ENCODE measurements around the gene SPINK14. TPM values are rescaled to one million over a fixed set of nuclear protein-coding genes. Genes with fewer than 3 reads are reported as not detected.

The SPINK14 gene
- total RNA-seq, 2 experiments from 2014 or later, result not detected

DNA sequence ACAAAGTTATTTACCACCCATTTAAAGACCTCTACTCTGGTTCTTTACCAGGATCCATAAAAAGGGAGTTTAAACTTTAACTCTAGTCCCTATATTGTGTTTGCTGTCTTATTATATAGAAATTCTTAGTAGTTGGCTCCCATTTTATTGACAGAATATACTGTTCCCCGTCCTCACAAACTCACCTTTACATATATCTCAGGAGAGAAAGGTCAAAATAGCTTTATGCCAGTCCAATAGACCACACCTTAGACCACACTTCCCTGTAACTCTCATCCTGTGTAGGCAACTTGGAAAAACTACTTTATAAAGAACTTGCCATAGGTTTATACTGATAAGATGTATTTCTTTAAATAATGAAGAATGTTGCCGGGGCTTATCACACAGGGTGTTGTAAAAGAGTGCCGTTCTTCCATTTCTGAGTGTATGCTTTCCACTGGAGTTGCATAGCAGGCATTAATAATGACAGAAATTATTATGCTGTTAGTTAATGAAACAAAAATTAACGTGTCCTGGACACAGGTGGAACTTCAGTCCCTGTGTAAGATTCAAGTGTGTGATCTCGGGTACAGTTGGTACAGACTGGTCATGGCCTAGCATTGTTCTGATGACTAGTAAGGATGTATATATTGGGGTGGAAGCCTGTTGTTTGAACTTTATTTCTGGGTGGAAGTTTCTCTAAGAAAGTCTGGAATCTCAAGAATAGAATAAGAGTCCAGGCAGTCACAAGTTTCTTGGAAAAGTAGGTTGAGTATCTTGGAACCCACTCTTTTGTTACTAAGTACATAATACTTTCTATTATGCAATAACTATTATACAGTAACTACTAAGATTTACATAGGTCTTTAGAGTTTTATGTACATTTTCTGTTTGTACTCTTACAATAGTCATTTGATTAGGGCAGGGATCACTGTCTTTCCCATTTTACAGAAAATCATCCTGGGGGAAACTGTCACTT, 33.0 kb upstream of the SPINK14 start:
- CTCF ChIA-PET (ENCODE audit: unreplicated experiment), result no interaction called here

DNA sequence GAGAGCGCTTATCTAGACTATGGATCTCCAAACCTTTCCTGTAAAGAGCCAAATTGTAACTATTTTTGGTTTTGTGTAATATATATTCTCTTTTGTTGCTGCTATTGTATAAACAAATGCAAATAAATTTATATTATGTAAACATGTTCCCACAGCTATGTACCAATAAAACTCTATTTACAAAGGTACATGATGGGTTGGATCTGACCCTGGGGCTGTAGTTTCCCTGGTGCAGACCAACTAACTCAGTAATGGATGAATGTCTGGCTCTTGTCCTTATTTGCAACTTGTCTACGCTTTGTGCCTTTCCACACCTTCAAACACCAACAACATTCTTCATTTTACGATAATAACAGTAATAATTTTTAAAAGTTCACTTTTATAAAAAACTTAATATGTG, 27.5 kb upstream of the SPINK14 start:
- Histone ChIP-seq H2AFZ (ENCODE audit: low read length) (no peak overlapping the region), H3K4me2 (ENCODE audit: low read length) (no peak overlapping the region), H3K4me1 (ENCODE audit: insufficient read depth, low read length, poor library complexity, severe bottlenecking) (no peaks in the 10 kb centered on the region), H4K20me1 (ENCODE audit: insufficient read depth, low read length) (no peaks in the 10 kb centered on the region), H3K9me2 (ENCODE audit: insufficient read depth, low read length) (no peaks in the 10 kb centered on the region), H3K27ac (ENCODE audit: low read depth, low read length, poor library complexity, severe bottlenecking) (no peak overlapping the region), H3K4me3 (ENCODE audit: low read depth, low read length, poor library complexity, severe bottlenecking) (no peak overlapping the region), H3K36me3 (ENCODE audit: insufficient read depth, low read length) (no peaks in the 10 kb centered on the region), H3K79me2 (ENCODE audit: insufficient read depth, low read depth, low read length) (no peaks in the 10 kb centered on the region), H3K9me3 (ENCODE audit: low read length) (no peaks in the 10 kb centered on the region)
- CTCF ChIA-PET (ENCODE audit: unreplicated experiment), result no interaction called here
- no peak for DNase-seq (ENCODE audit: low spot score)
- BruUV-seq (replicated peaks), result no TSS peak
- intact Hi-C loops (cut with micrococcal nuclease; ENCODE audit: unreplicated experiment), result no loop called here
- POLR2A ChIA-PET, result interaction anchor here (0.7 kb wide), 1 partner anchor 448 kb away, joined by 3 read pairs; no protein-coding TSS in a partner anchor
- no peak for TF ChIP-seq EZH2phosphoT487 (IDR thresholded peaks at IDR 0.05; ENCODE audit: borderline replicate concordance, low read depth, low read length)
- TF ChIP-seq, protein P1, sequence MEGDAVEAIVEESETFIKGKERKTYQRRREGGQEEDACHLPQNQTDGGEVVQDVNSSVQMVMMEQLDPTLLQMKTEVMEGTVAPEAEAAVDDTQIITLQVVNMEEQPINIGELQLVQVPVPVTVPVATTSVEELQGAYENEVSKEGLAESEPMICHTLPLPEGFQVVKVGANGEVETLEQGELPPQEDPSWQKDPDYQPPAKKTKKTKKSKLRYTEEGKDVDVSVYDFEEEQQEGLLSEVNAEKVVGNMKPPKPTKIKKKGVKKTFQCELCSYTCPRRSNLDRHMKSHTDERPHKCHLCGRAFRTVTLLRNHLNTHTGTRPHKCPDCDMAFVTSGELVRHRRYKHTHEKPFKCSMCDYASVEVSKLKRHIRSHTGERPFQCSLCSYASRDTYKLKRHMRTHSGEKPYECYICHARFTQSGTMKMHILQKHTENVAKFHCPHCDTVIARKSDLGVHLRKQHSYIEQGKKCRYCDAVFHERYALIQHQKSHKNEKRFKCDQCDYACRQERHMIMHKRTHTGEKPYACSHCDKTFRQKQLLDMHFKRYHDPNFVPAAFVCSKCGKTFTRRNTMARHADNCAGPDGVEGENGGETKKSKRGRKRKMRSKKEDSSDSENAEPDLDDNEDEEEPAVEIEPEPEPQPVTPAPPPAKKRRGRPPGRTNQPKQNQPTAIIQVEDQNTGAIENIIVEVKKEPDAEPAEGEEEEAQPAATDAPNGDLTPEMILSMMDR (conservative IDR thresholded peaks at IDR 0.05; ENCODE audit: low read length), result no peak

More for the DNA sequence above, 33.0 kb upstream of the SPINK14 start:
- Histone ChIP-seq H3K27ac (ENCODE audit: low read depth, low read length, poor library complexity, severe bottlenecking) (no peak overlapping the region), H3K9me3 (ENCODE audit: low read length) (no peaks in the 10 kb centered on the region), H3K79me2 (ENCODE audit: insufficient read depth, low read depth, low read length) (no peaks in the 10 kb centered on the region), H3K36me3 (ENCODE audit: insufficient read depth, low read length) (no peaks in the 10 kb centered on the region), H3K4me1 (ENCODE audit: insufficient read depth, low read length, poor library complexity, severe bottlenecking) (no peaks in the 10 kb centered on the region), H3K4me3 (ENCODE audit: low read depth, low read length, poor library complexity, severe bottlenecking) (no peak overlapping the region), H3K4me2 (ENCODE audit: low read length) (no peak overlapping the region), H3K9me2 (ENCODE audit: insufficient read depth, low read length) (no peaks in the 10 kb centered on the region), H2AFZ (ENCODE audit: low read length) (no peak overlapping the region), H4K20me1 (ENCODE audit: insufficient read depth, low read length) (no peaks in the 10 kb centered on the region)
- no peak for DNase-seq (ENCODE audit: low spot score)
- TF ChIP-seq, protein P1 (conservative IDR thresholded peaks at IDR 0.05; ENCODE audit: low read length), result no peak
- no peak for TF ChIP-seq EZH2phosphoT487 (IDR thresholded peaks at IDR 0.05; ENCODE audit: borderline replicate concordance, low read depth, low read length)
- no TSS peak for BruUV-seq (replicated peaks)
- intact Hi-C loops (cut with micrococcal nuclease; ENCODE audit: unreplicated experiment), result no loop called here
- POLR2A ChIA-PET, result interaction anchor here (0.5 kb wide), 1 partner anchor 85 kb away, joined by 3 read pairs; no protein-coding TSS in a partner anchor

DNA sequence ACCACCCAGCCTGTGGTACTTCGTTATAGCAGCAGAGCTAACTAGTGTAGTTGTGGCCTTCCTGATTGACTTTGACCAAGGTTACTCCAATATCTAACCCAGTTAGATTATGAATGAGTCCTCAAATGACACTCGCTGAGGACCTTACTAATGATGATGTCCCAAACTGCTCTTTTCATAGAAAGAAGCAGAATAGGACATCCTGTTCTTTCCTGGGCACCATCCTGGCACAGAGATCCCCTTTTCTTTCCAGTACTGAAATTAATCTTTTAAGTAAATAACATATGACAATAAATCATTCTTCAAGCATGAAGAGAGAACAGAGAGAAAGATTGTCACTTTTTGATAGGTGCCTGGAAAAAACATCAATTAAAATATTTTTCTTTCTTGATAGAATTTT, 26.7 kb upstream of the SPINK14 start:
- ChIA-PET CTCF (ENCODE audit: unreplicated experiment) (no interaction called here), POLR2A (no interaction called here)
- no peak for DNase-seq (ENCODE audit: low spot score)
- intact Hi-C loops (cut with micrococcal nuclease; ENCODE audit: unreplicated experiment), result no loop called here
- Histone ChIP-seq H3K9me2 (ENCODE audit: insufficient read depth, low read length) (no peaks in the 10 kb centered on the region), H3K4me2 (ENCODE audit: low read length) (no peak overlapping the region), H3K4me1 (ENCODE audit: insufficient read depth, low read length, poor library complexity, severe bottlenecking) (no peaks in the 10 kb centered on the region), H3K79me2 (ENCODE audit: insufficient read depth, low read depth, low read length) (no peaks in the 10 kb centered on the region), H3K4me3 (ENCODE audit: low read depth, low read length, poor library complexity, severe bottlenecking) (no peak overlapping the region), H3K36me3 (ENCODE audit: insufficient read depth, low read length) (no peaks in the 10 kb centered on the region), H4K20me1 (ENCODE audit: insufficient read depth, low read length) (no peaks in the 10 kb centered on the region), H3K9me3 (ENCODE audit: low read length) (no peaks in the 10 kb centered on the region), H3K27ac (ENCODE audit: low read depth, low read length, poor library complexity, severe bottlenecking) (no peak overlapping the region), H2AFZ (ENCODE audit: low read length) (no peak overlapping the region)
- BruUV-seq (replicated peaks), result no TSS peak
- TF ChIP-seq EZH2phosphoT487 (IDR thresholded peaks at IDR 0.05; ENCODE audit: borderline replicate concordance, low read depth, low read length), result no peak
- TF ChIP-seq, protein P1 (conservative IDR thresholded peaks at IDR 0.05; ENCODE audit: low read length), result no peak
